GM12878 (cell line): Measurements from ENCODE around the gene ARHGAP40. TPM values are rescaled to one million over a fixed set of nuclear protein-coding genes. Genes with fewer than 3 reads are reported as not detected.

ENCODE experiments used
- ATAC-seq: fragments of 200-7000 bp; cut with Tn5 transposase; 3 replicates; pipeline ENCODE4 v1.9.1; 2020; ENCODE audit warnings: mild to moderate bottlenecking, moderate library complexity
- BruUV-seq: library from RNA; stranded (reverse); fragments of 400-500 nt; replicated peaks from 2 replicates; lab custom pipeline; 2021; lab: Mats Ljungman, UMichigan
- CTCF ChIA-PET: fragments of 300-600 bp; sonication (Branson Sonifier 250); formaldehyde crosslinking; extraction: SDS; loops from one replicate; lab custom pipeline; 2021; ENCODE audit warnings: inconsistent platforms; lab: Yijun Ruan, JAX
- POLR2A ChIA-PET: fragments of 350-600 bp; formaldehyde crosslinking; extraction: SDS; loops from one replicate; lab custom pipeline; 2021; ENCODE audit warnings: inconsistent platforms; lab: Charles Lee
- RAD21 ChIA-PET: fragments of 300-600 bp; sonication (Branson Sonifier 250); formaldehyde crosslinking; loops from one replicate; lab custom pipeline; 2023; ENCODE audit warnings: antibody characterized with exemption; ENCODE audit not compliant: unreplicated experiment; lab: Charles Lee
- SMC1A ChIA-PET: fragments of 300-600 bp; sonication (Branson Sonifier 250); formaldehyde crosslinking; loops from one replicate; lab custom pipeline; 2023; ENCODE audit not compliant: unreplicated experiment, uncharacterized antibody; lab: Charles Lee
- DNase-seq: peaks from one replicate; pipeline ENCODE4 v3.0.0-alpha.2; 2011; ENCODE audit warnings: low read depth, low spot score
- FAIRE-seq: peaks from 3 replicates; lab custom pipeline; 2011; peaks lifted over from hg19 to GRCh38; lab: Jason Lieb, UNC
- H2AFZ ChIP-seq: 2 replicates; pipeline ENCODE4 v1.6.0; 2011; ENCODE audit warnings: low read depth, low read length, control low read depth; ENCODE audit not compliant: control insufficient read depth
- H3K27ac ChIP-seq: 2 replicates; pipeline ENCODE4 v1.5.1; 2011; ENCODE audit warnings: control low read depth; ENCODE audit not compliant: control insufficient read depth, insufficient read depth
- H3K27me3 ChIP-seq, 2 experiments: replicated peaks in 1 of 2; 2 replicates each; pipeline versions ENCODE4 v1.6.0 to v1.6.1; 2011; ENCODE audit warnings: low read length in 1 of 2; ENCODE audit not compliant: control insufficient read depth in 2 of 2, insufficient read depth in 2 of 2
- H3K36me3 ChIP-seq, 2 experiments: 2 replicates each; pipeline ENCODE4 v1.5.1; 2011; ENCODE audit warnings: low read length in 1 of 2; ENCODE audit not compliant: control insufficient read depth in 2 of 2, insufficient read depth in 2 of 2
- H3K4me1 ChIP-seq: 2 replicates; pipeline ENCODE4 v1.6.1; 2011; ENCODE audit warnings: mild to moderate bottlenecking, low read length, moderate library complexity, mixed read lengths; ENCODE audit not compliant: control insufficient read depth, insufficient read depth
- H3K4me2 ChIP-seq: 2 replicates; pipeline ENCODE4 v1.6.0; 2011; ENCODE audit warnings: control low read depth; ENCODE audit not compliant: control insufficient read depth, insufficient read depth
- H3K4me3 ChIP-seq: fragments of 200-600 bp; sonication (generic); 2 replicates; pipeline ENCODE4 v1.5.1; 2016
- H3K79me2 ChIP-seq: 2 replicates; pipeline ENCODE4 v1.6.0; 2011; ENCODE audit warnings: low read length; ENCODE audit not compliant: control insufficient read depth, insufficient read depth
- H3K9ac ChIP-seq: 2 replicates; pipeline ENCODE4 v1.8.0; 2011; ENCODE audit warnings: low read length, control low read depth, mixed read lengths; ENCODE audit not compliant: control insufficient read depth, insufficient read depth
- H3K9me3 ChIP-seq: replicated peaks from 3 replicates; pipeline ENCODE4 v1.5.1; 2011; ENCODE audit warnings: mild to moderate bottlenecking, low read length; ENCODE audit not compliant: control insufficient read depth, insufficient read depth
- H4K20me1 ChIP-seq: 2 replicates; pipeline ENCODE4 v1.6.0; 2011; ENCODE audit not compliant: control insufficient read depth, insufficient read depth
- ATF7 ChIP-seq: fragments of 450-650 bp; IDR thresholded peaks from 2 replicates; pipeline ENCODE4 v1.6.1; 2016; ENCODE audit warnings: low read depth, mild to moderate bottlenecking
- BCL11A ChIP-seq: IDR thresholded peaks from 2 replicates; pipeline ENCODE4 v1.6.1; 2011; ENCODE audit warnings: low read depth, low read length
- CHD4 ChIP-seq: fragments of 200-600 bp; sonication (generic); IDR thresholded peaks from 2 replicates; pipeline ENCODE4 v1.6.1; 2016; ENCODE audit warnings: mild to moderate bottlenecking
- POLR2AphosphoS5 ChIP-seq: IDR thresholded peaks from 2 replicates; pipeline ENCODE4 v1.6.1; 2011; ENCODE audit warnings: mild to moderate bottlenecking, low read length, inconsistent platforms
- RELA ChIP-seq: fragments of 450-650 bp; IDR thresholded peaks from 2 replicates; pipeline ENCODE4 v1.8.0; 2014; ENCODE audit warnings: borderline replicate concordance; ENCODE audit not compliant: partially characterized antibody
- RUNX3 ChIP-seq: IDR thresholded peaks from 2 replicates; pipeline ENCODE4 v1.6.1; 2012; ENCODE audit warnings: low read length, inconsistent platforms
- ZBED1 ChIP-seq: IDR thresholded peaks from 2 replicates; pipeline ENCODE4 v1.6.1; 2016; ENCODE audit warnings: borderline replicate concordance
- ZNF622 ChIP-seq: fragments of 450-650 bp; IDR thresholded peaks from 2 replicates; pipeline ENCODE4 v1.6.1; 2017; ENCODE audit warnings: mild to moderate bottlenecking, inconsistent platforms
- WGBS: methylation state at CpG from one replicate; pipeline ENCODE4 v1.1.6; 2016; ENCODE audit warnings: low lambda C conversion rate; ENCODE audit not compliant: insufficient replicate concordance, insufficient coverage; ENCODE audit errors: missing lambda C conversion rate; 5-methylcytosine and 5-hydroxymethylcytosine counted together
- in situ Hi-C: fragments of 300-500 bp; cut with MboI; formaldehyde crosslinking; loops from 9 replicates; pipeline ENCODE4 v1.14.3; 2018; ENCODE audit warnings: mixed read lengths
- intact Hi-C: fragments of 100-400 bp; cut with micrococcal nuclease; formaldehyde crosslinking; loops from one replicate; pipeline ENCODE4 v1.14.2; 2022; ENCODE audit not compliant: unreplicated experiment
- polyA plus RNA-seq, 11 experiments: library from polyadenylated mRNA; depleted of rRNA in 4 of 11; unstranded in 6 of 11; stranded (reverse) in 5 of 11; fragments of >200 nt; fragmentation: Nextera tagmentation in 4 of 11; fragmentation: Illumina TruSeq in 1 of 11; extraction: Ambion mirVana in 4 of 11; extraction: Trizol in 1 of 11; gene quantifications; 1 replicate in 1 of 11; 2 replicates in 10 of 11; pipeline versions ENCODE4 v1.2.1 to v1.2.3, GENCODE V29; 2011 to 2016; ENCODE audit warnings: inconsistent platforms in 2 of 11, missing spikeins in 2 of 11, low read depth in 1 of 11
- total RNA-seq, 4 experiments: library from RNA; depleted of rRNA in 3 of 4; stranded (reverse); fragments of >200 nt in 3 of 4; fragmentation: Illumina TruSeq in 1 of 4; extraction: Trizol in 1 of 4; gene quantifications; 2 replicates each; pipeline versions ENCODE4 v1.2.1 to v1.2.3, GENCODE V29; 2013 to 2021
- TF ChIP-seq, protein P1 (sequence below): fragments of 450-650 bp; IDR thresholded peaks from 2 replicates; pipeline ENCODE4 v1.6.1; 2016; ENCODE audit warnings: mild to moderate bottlenecking, moderate library complexity, borderline replicate concordance
- TF ChIP-seq, protein P2 (sequence below): IDR thresholded peaks from 2 replicates; pipeline ENCODE4 v1.6.1; 2012; ENCODE audit warnings: mild to moderate bottlenecking, low read depth, low read length
- TF ChIP-seq, protein P3 (sequence below): fragments of 450-650 bp; IDR thresholded peaks from 2 replicates; pipeline ENCODE4 v1.6.1; 2016; ENCODE audit warnings: mild to moderate bottlenecking
- TF ChIP-seq, protein P4 (sequence below): fragments of 450-650 bp; IDR thresholded peaks from 2 replicates; pipeline ENCODE4 v1.6.1; 2017; ENCODE audit warnings: borderline replicate concordance

The ARHGAP40 gene
- total and polyA plus RNA-seq, 10 of the 15 experiments (the other 5 are each of a cell fraction or from before 2014, with no cell fraction given), result 0.06 to 0.07 TPM; not detected in 8

DNA sequence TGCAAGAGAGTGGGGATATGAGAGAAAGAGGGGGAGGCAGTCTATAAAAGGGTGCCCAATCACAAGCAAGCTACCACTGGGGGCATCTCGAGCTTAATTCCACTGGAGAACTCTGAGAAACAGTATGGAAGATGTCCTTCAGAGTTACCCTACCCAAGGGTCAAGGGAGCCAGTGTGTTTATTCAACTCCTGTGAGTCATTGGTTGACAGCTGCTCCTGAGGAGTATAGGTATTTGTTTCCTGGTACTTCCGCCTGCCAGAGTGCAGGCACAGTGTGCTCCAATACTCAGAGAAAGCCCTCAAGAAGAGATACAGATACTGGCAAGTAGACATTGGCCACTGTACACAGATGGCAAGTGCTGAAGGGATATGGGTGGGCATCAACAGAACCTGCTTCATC is 49.5 kb downstream of the ARHGAP40 start (continued):
- TF ChIP-seq, protein P1, sequence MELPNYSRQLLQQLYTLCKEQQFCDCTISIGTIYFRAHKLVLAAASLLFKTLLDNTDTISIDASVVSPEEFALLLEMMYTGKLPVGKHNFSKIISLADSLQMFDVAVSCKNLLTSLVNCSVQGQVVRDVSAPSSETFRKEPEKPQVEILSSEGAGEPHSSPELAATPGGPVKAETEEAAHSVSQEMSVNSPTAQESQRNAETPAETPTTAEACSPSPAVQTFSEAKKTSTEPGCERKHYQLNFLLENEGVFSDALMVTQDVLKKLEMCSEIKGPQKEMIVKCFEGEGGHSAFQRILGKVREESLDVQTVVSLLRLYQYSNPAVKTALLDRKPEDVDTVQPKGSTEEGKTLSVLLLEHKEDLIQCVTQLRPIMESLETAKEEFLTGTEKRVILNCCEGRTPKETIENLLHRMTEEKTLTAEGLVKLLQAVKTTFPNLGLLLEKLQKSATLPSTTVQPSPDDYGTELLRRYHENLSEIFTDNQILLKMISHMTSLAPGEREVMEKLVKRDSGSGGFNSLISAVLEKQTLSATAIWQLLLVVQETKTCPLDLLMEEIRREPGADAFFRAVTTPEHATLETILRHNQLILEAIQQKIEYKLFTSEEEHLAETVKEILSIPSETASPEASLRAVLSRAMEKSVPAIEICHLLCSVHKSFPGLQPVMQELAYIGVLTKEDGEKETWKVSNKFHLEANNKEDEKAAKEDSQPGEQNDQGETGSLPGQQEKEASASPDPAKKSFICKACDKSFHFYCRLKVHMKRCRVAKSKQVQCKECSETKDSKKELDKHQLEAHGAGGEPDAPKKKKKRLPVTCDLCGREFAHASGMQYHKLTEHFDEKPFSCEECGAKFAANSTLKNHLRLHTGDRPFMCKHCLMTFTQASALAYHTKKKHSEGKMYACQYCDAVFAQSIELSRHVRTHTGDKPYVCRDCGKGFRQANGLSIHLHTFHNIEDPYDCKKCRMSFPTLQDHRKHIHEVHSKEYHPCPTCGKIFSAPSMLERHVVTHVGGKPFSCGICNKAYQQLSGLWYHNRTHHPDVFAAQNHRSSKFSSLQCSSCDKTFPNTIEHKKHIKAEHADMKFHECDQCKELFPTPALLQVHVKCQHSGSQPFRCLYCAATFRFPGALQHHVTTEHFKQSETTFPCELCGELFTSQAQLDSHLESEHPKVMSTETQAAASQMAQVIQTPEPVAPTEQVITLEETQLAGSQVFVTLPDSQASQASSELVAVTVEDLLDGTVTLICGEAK, result no peak
- TF ChIP-seq BCL11A (no peak), RUNX3 (no peak), RELA (no peak), CHD4 (no peak), POLR2AphosphoS5 (no peak), ZNF622 (no peak)

DNA sequence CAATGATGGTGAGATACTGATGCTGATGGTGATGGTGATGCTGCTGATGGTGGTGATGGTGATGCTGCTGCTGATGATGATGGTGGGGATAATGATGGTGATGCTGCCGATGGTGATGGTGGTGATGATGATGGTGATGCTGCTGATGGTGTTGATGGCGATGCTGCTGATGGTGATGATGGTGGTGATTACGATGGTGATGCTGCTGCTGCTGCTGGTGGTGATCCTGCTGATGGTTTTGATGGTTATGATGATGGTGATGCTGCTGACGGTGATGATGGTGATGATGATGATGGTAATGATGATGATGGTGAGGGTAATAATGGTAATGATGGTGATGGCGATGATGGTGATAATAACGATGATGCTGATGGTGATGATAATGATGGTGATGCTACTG is 50.0 kb downstream of the ARHGAP40 start:
- Histone ChIP-seq H2AFZ (no peak overlapping the region), H4K20me1 (no peaks in the 10 kb centered on the region), H3K79me2 (no peaks in the 10 kb centered on the region), H3K27me3 (peaks cover 0 to 3% of the 10 kb centered on the region in 2 experiments; a peak in 2 of 4 replicates), H3K4me1 (no peaks in the 10 kb centered on the region; the same call in 1 of the 2 replicates), H3K9me3 (no peaks in the 10 kb centered on the region), H3K9ac (no peak overlapping the region), H3K27ac (no peak overlapping the region), H3K4me3 (no peak overlapping the region), H3K4me2 (no peak overlapping the region), H3K36me3 (no peaks in the 10 kb centered on the region)
- BruUV-seq, result no TSS peak
- RAD21 ChIA-PET, result interaction anchor here (3.2 kb wide), 1 partner anchor 100 kb away, joined by 36 read pairs; no protein-coding TSS in a partner anchor
- in situ Hi-C loops, result no loop called here
- POLR2A ChIA-PET, result no interaction called here
- FAIRE-seq (no peak), DNase-seq (no peak), ATAC-seq (no peak)
- WGBS, result 58% methylated on average over 6 of the region's 6 CpGs
- CTCF ChIA-PET, result interaction anchor here (0.9 to 6.8 kb wide), 3 partner anchors 18 to 397 kb away, joined by 3 to 138 read pairs (median 4); partner anchors contain the start of gene ACTR5
- intact Hi-C loops, result no loop called here
- SMC1A ChIA-PET, result interaction anchor here (2.7 to 5.9 kb wide), 3 partner anchors 100 to 243 kb away, joined by 6 to 42 read pairs (median 19); no protein-coding TSS in a partner anchor
- TF ChIP-seq ATF7 (no peak), ZBED1 (no peak)
- TF ChIP-seq, protein P2, sequence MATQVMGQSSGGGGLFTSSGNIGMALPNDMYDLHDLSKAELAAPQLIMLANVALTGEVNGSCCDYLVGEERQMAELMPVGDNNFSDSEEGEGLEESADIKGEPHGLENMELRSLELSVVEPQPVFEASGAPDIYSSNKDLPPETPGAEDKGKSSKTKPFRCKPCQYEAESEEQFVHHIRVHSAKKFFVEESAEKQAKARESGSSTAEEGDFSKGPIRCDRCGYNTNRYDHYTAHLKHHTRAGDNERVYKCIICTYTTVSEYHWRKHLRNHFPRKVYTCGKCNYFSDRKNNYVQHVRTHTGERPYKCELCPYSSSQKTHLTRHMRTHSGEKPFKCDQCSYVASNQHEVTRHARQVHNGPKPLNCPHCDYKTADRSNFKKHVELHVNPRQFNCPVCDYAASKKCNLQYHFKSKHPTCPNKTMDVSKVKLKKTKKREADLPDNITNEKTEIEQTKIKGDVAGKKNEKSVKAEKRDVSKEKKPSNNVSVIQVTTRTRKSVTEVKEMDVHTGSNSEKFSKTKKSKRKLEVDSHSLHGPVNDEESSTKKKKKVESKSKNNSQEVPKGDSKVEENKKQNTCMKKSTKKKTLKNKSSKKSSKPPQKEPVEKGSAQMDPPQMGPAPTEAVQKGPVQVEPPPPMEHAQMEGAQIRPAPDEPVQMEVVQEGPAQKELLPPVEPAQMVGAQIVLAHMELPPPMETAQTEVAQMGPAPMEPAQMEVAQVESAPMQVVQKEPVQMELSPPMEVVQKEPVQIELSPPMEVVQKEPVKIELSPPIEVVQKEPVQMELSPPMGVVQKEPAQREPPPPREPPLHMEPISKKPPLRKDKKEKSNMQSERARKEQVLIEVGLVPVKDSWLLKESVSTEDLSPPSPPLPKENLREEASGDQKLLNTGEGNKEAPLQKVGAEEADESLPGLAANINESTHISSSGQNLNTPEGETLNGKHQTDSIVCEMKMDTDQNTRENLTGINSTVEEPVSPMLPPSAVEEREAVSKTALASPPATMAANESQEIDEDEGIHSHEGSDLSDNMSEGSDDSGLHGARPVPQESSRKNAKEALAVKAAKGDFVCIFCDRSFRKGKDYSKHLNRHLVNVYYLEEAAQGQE, result no peak
- TF ChIP-seq, protein P3, sequence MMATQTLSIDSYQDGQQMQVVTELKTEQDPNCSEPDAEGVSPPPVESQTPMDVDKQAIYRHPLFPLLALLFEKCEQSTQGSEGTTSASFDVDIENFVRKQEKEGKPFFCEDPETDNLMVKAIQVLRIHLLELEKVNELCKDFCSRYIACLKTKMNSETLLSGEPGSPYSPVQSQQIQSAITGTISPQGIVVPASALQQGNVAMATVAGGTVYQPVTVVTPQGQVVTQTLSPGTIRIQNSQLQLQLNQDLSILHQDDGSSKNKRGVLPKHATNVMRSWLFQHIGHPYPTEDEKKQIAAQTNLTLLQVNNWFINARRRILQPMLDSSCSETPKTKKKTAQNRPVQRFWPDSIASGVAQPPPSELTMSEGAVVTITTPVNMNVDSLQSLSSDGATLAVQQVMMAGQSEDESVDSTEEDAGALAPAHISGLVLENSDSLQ, result no peak
- TF ChIP-seq, protein P4, sequence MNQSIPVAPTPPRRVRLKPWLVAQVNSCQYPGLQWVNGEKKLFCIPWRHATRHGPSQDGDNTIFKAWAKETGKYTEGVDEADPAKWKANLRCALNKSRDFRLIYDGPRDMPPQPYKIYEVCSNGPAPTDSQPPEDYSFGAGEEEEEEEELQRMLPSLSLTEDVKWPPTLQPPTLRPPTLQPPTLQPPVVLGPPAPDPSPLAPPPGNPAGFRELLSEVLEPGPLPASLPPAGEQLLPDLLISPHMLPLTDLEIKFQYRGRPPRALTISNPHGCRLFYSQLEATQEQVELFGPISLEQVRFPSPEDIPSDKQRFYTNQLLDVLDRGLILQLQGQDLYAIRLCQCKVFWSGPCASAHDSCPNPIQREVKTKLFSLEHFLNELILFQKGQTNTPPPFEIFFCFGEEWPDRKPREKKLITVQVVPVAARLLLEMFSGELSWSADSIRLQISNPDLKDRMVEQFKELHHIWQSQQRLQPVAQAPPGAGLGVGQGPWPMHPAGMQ, result no peak
